ENCODE measurements around the gene LCE3E. TPM values are rescaled to one million over a fixed set of nuclear protein-coding genes. Genes with fewer than 3 reads are reported as not detected.

The LCE3E gene
- total RNA-seq, 1 donor = not detected

DNA sequence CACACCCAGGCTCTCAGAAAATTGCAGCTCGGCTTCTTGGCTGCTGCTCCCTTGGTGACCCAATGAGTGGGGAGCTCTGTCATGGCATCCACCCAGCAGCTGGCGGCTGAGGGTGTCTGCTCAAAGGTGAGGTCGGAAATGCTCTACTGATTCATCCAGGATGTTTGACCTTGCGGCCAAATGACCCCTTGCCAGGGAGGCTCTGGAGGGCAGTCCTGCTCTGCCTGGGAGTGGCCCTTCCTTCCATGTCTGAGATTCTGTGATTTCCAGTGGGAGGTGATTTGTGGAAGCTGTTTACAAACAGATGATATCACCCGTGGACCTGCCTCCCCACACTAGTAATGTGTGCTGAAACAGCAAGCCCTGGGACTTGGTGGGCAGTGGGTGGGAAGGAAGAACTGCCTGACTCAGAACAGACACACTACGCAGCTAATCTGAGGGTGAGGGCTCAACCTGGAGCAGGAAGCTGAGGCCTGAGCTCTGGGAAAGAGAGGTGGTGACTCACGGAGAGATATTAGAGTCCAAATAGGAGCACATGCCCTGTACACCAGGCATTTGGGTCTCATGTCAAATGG, 49.3 kb downstream of the LCE3E start:
- no peak for DNase-seq (ENCODE audit: low read depth in 2 of 3, low spot score in 2 of 3)

DNA sequence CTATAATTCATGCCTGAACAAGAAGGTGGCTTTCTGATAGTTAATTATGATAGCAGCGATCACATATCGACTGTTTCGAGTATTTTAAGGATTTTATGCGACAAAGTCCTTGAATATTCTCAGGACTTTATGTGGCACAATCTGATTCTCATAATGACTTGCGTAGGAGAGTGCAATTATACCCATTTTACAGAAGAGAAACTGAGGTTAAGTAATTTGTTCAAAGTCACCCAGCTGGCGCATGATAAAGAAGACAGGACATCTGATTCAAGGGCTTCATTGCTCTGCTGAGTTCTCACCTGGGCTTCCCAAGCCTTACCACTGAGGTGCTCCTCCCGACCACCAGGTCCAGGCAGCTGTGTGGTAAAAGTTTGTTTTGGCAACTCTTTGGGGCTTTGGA, 50.5 kb downstream of the LCE3E start:
- no peak for DNase-seq (ENCODE audit: low read depth in 2 of 3, low spot score in 2 of 3)

Small RNAs within 50 kb of the gene (small RNA-seq; reads per million reads assigned to genes)
- gene LCE3B = not detected

Other genes with a start within 250 kb of the LCE3E start
- under 0.01 TPM for gene FLG, start 241.5 kb downstream of the LCE3E start, total RNA-seq
- under 0.01 TPM for gene FLG2, start 206.8 kb downstream of the LCE3E start, total RNA-seq
- gene CRNN, start 152.5 kb downstream of the LCE3E start, total RNA-seq = not detected
- not detected for gene LCE5A, start 56.0 kb downstream of the LCE3E start, total RNA-seq
- gene CRCT1, start 52.3 kb downstream of the LCE3E start, total RNA-seq = not detected
- gene LCE3D, start 13.7 kb upstream of the LCE3E start, total RNA-seq = not detected
- gene LCE3C, start 33.5 kb upstream of the LCE3E start, total RNA-seq = not detected
- not detected for gene LCE3B, start 47.0 kb upstream of the LCE3E start, total RNA-seq
- gene LCE3A, start 56.3 kb upstream of the LCE3E start, total RNA-seq = not detected
- gene LCE2D, start 96.6 kb upstream of the LCE3E start, total RNA-seq = not detected
- not detected for gene LCE2C, start 108.5 kb upstream of the LCE3E start, total RNA-seq
- gene LCE2B, start 119.3 kb upstream of the LCE3E start, total RNA-seq = not detected
- not detected for gene LCE2A, start 131.6 kb upstream of the LCE3E start, total RNA-seq
- not detected for gene LCE4A, start 141.4 kb upstream of the LCE3E start, total RNA-seq
- gene KPRP, start 191.2 kb upstream of the LCE3E start, total RNA-seq = not detected
- not detected for gene LCE1F, start 208.4 kb upstream of the LCE3E start, total RNA-seq
- gene LCE1E, start 219.5 kb upstream of the LCE3E start, total RNA-seq = not detected
- not detected for gene LCE1D, start 229.9 kb upstream of the LCE3E start, total RNA-seq
- not detected for gene LCE1C, start 239.9 kb upstream of the LCE3E start, total RNA-seq
- not detected for gene LCE1B, start 245.2 kb upstream of the LCE3E start, total RNA-seq

All from hematopoietic multipotent progenitor cell (in vitro differentiated cells).